Effector memory CD8-positive, alpha-beta T cell (primary cell): ENCODE measurements around the gene PRKAG2.
"Not testable (repeated sequence)": the region's sequence is repeated elsewhere in the genome, so short reads cannot be mapped to it uniquely, and the experiment has no call there.

Experiments
- ATAC-seq: fragments of 150-1000 bp; cut with Tn5 transposase; replicated peaks from 2 replicates; pipeline ENCODE4 v1.10.0; 2021; ENCODE audit warnings: mild to moderate bottlenecking, moderate library complexity
- DNase-seq, 3 experiments: peaks; one replicate each; pipeline ENCODE4 v3.0.0; 2021
- H3K27ac Mint-ChIP-seq, 2 donors: one replicate each; pipeline ENCODE4 v1.8.0; 2022; ENCODE audit warnings: mild to moderate bottlenecking in 2 of 2, mixed read lengths in 2 of 2, moderate library complexity in 2 of 2
- H3K27me3 Mint-ChIP-seq, 2 donors: one replicate each; pipeline ENCODE4 v1.8.0; 2022; ENCODE audit warnings: mixed read lengths in 2 of 2
- H3K36me3 Mint-ChIP-seq: one replicate; pipeline ENCODE4 v1.8.0; 2022; ENCODE audit warnings: mild to moderate bottlenecking, moderate library complexity, mixed read lengths; ENCODE audit not compliant: insufficient read depth
- H3K4me1 Mint-ChIP-seq, 2 donors: one replicate each; pipeline ENCODE4 v1.8.0; 2022; ENCODE audit warnings: low read depth in 2 of 2, mixed read lengths in 2 of 2
- H3K4me3 Mint-ChIP-seq, 2 donors: one replicate each; pipeline ENCODE4 v1.8.0; 2022; ENCODE audit warnings: mild to moderate bottlenecking in 2 of 2, mixed read lengths in 2 of 2, moderate library complexity in 2 of 2
- H3K9me3 Mint-ChIP-seq, 2 donors: one replicate each; pipeline ENCODE4 v1.8.0; 2022; ENCODE audit warnings: mixed read lengths in 2 of 2

The PRKAG2 gene

DNA sequence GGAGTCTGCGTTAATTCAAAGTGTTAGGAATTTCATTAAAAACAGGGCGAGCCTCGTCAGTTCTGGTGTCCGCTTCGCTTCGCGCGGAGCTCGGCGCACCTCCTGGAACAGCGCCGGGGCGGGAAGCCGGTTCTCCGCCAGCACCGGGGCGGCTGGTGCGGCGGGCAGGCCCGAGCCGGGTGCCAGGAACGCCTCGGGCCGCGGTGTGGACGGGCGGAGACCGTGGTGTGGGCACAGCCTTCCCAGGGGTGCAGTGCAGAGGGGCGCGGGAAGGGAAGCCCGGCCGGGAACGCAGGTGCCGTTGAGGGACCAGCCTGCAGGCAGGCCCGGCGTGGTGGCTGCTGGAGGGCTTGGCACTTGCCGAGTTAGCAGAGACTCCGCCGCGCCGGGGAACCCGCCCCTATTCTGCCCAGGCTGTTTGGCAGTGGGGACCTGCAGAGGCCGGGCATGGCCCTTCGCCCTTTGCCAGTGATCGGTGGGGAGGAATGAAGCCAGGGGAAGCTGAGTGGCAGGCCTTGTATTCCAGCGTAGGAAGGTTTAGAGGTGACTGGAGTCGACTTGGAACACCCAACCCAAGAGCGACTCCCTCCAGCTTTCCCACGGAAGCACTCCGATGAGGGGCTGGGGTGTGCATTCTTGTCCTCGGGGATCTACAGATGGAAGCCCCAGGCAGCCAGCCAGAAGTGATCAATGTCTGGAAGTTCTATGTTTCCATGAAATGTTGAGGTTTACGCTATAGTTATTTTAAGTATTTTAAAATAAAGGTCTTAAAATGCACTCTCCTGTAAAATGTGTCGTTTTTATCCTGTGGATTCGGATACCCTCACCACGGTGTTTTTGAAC lies 356.3 kb downstream of the PRKAG2 start:
- DNase-seq (peak in 2 of 3 experiments; percentile 14 to 24), ATAC-seq (no peak)
- H3K4me3 Mint-ChIP-seq: peak overlapping the region; percentile 85 to 91
- no peaks in the 10 kb centered on the region for H3K27me3 Mint-ChIP-seq
- H3K27ac Mint-ChIP-seq: peak overlapping the region; percentile 97 to 98
- peaks cover 34% of the 10 kb centered on the region for H3K36me3 Mint-ChIP-seq
- H3K4me1 Mint-ChIP-seq: peaks cover 26 to 35% of the 10 kb centered on the region in 2 donors
- no peaks in the 10 kb centered on the region for H3K9me3 Mint-ChIP-seq

DNA sequence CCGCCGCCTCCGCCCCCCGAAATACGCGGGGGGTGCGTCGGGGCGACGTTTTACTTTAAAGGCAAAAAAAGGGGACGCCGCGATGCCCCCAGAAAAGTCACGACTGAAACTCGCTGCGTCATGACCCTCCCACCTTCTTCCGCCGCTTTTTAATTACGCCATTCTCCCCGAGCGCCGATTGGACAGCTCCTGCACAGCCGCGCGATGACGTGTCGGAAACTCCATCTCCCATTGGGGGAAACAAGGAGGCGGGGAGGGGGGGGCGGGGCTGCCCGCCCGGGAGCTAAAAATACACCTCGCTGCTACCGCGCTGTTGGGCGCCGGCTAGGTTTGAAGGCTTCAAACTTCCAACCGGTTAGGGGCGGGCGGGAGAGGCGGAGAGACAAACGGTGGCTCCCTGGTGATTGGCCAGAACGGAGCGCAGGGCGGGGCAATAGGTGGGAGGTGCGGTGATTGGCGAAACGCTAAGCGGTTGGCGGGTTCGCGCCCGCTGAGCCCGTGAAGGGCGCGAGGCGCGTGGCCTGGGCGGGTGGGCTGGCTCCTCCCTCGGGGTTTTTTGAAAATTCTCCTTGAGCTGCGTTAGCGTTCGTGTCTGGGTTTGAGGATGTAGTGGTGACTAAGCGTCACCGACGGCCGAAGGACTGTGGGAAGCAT lies 357.0 kb downstream of the PRKAG2 start, which contains the start of gene RHEB:
Gene RHEB, minus strand, starts transcription at position 131 of the 654 bp plus-strand sequence. CDS start 384 bp downstream, outside the sequence.
- ATAC-seq: peak; percentile 78
- DNase-seq: peak; percentile 97 to 98 (median 97)
- Mint-ChIP-seq H3K4me1 (peaks cover 31 to 43% of the 10 kb centered on the region in 2 donors), H3K27me3 (no peaks in the 10 kb centered on the region), H3K27ac (peak within 1 kb of the TSS; percentile 97 to 98), H3K4me3 (peak within 1 kb of the TSS; percentile 85 to 91), H3K9me3 (no peaks in the 10 kb centered on the region), H3K36me3 (peaks cover 34% of the 10 kb centered on the region)

DNA sequence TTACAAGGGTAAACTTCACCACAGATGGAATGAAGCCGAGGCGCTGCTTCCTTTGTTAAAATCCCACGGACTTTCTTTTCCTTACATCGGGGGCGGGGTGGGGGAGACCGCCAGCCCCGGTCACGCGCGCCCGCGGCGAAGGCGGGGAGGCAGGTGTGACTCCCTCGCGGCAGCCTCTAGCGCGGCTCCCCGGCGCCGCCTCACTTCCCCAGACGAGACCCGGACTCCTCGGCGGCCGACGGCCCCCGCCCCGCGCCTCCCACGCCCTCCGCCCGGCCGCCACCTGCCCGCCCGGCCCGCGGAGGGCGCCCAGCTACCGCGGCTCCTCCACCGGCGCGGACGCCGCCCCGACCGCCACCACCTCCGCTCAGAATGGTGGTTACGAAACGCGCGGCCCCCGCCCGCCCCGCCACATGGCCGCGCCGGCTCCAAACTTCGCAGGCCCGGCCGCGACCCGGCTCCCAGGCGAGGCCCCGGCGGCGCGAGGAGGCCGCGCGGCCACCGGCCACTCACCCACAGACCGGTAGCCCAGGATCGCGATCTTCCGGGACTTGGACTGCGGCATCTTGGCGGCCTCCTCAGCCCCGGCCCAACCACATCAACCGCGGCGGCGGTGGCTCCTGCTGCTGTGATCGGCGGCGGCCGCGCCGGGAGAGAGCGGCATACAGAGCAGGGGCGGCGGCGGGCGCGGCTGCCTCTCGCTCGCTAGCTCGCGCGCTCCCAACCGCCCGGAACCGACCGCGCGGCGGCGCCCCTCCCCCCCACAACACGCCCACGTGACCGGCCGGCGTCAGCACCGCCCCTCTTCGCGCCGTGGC lies 357.8 kb downstream of the PRKAG2 start:
- not testable (repeated sequence) for H3K9me3 Mint-ChIP-seq, H3K27me3 Mint-ChIP-seq
- DNase-seq: peak; percentile 50 to 57 (median 54)
- peak overlapping the region; percentile 85 to 91 for H3K4me3 Mint-ChIP-seq
- peak; percentile 57 for ATAC-seq
- H3K36me3 Mint-ChIP-seq: peaks cover 34% of the 10 kb centered on the region
- H3K4me1 Mint-ChIP-seq: peaks cover 34 to 49% of the 10 kb centered on the region in 2 donors
- H3K27ac Mint-ChIP-seq: peak overlapping the region; percentile 97 to 98

DNA sequence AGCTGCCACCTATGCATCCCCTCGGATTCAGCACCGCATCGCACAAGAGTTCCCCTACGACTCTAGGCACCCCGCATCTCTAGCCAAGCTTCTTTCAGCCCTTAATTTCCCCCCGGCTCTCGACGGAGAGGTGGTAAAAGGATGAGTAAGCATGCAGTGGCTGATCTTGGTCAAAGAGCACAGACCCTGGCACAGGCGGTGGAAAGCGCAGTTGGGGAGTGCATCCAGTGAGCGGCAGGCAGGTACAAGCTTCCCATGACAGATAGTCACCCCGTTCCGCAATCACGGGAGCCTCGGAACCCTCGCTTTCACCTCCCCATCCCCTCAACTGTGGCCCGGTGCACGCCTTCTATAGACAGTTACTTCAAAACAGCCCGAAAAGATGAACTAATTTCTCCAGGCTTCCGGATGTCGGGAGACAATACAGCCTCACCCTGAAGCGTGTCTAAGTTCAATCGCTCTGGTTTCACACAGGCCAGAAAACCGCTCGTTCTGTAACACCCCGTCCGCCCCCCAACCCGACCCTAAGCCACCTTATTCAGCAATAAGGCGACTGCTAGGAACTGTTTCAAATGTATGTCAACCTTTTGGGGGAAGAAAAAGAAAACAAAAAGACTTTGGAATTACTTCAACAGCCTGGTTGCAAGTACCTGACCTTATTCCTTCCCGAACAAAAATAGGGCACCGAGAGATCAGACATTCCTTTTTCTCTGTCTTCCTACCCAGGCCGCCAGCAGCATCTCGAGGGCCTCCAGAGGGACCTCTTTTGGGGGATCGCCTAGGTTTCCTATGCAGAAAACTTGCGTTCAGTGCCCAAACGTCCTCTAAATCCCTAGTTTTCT lies 358.6 kb downstream of the PRKAG2 start:
- peak overlapping the region; percentile 85 to 91 for H3K4me3 Mint-ChIP-seq
- ATAC-seq: peak; percentile 6
- peaks cover 34% of the 10 kb centered on the region for H3K36me3 Mint-ChIP-seq
- no peaks in the 10 kb centered on the region for H3K27me3 Mint-ChIP-seq
- no peaks in the 10 kb centered on the region for H3K9me3 Mint-ChIP-seq
- H3K4me1 Mint-ChIP-seq: peaks cover 38 to 57% of the 10 kb centered on the region in 2 donors
- DNase-seq: peak; percentile 32 to 46 (median 34)
- peak overlapping the region; percentile 97 to 98 for H3K27ac Mint-ChIP-seq

DNA sequence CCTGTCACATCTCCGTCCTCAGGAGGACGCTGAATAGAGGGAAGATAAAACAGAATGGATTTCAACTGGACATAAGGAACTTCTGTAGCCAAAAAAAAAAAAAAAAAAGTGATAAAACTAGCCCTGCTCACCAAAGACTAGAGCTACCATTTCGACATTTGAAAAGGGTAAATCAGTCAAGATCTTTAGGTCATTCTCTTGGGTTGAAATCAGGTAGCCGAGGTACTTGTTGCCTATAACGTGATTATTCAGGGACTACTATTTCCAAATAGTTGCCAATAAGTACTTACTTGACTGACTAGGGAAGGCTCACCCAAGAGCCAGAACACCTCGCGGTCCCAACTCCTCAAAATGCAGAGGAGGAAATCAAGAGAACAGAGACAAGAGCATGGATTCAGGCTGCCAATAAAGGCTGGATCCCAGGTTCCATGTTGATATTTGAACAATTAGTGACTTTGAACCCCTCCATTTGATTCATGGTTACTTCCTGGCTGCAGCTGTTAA lies 359.3 kb downstream of the PRKAG2 start:
- peaks cover 42 to 61% of the 10 kb centered on the region in 2 donors for H3K4me1 Mint-ChIP-seq
- peak overlapping the region; percentile 85 to 91 for H3K4me3 Mint-ChIP-seq
- no peaks in the 10 kb centered on the region for H3K9me3 Mint-ChIP-seq
- peak overlapping the region; percentile 97 to 98 for H3K27ac Mint-ChIP-seq
- peaks cover 34% of the 10 kb centered on the region for H3K36me3 Mint-ChIP-seq
- H3K27me3 Mint-ChIP-seq: no peaks in the 10 kb centered on the region
- ATAC-seq: no peak
- no peak for DNase-seq

DNA sequence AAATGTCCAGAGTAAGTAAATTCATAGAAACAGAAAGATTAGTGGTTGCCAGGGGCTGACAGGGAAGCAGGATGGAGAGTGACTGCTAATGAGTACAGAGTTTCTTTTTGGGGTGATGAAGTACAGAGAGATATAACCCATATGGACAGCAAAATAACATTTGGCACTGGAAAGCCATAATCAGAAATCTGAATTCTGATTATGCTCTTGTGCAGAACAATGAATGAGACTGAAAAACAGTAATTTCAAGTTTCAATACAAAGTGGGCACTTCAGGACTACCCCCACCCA lies 361.7 kb downstream of the PRKAG2 start:
- H3K9me3 Mint-ChIP-seq: no peaks in the 10 kb centered on the region
- H3K27ac Mint-ChIP-seq: no peak overlapping the region
- H3K4me3 Mint-ChIP-seq: peak overlapping the region; percentile 2 to 30

DNA sequence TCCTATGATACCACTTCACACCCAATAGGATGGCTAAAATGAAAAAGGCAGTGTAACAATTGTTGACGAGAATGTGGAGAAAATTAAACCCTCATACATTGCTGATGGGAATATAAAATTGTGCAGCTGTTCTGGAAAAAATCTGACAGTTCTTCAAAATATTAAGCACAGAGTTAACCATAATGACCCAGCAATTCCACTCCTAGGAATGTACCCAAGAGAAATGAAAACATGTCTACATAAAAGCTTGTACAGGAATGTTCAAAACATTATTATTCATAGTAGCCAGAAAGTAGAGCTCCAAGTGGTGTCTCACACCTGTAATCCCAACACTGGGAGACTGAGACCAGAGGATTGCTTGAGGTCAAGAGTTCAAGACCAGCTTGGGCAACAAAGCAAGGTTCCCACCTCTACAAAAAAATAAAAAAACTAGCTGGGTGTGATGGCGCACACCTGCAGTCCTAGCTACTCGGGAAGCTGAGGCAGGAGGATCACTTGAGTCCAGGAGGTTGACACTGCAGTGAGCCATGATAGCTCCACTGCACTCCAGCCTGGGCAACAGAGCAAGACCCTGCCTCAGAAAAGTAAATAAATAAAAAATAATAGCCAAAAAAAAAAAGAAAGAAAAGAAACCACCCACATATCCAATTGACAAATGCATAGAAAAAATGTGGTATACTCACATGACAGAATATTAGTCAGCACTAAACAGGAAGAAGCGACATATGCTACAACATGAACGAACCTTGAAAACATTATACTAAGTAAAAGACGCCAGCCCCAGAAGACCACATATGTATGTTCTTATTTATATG lies 362.2 kb downstream of the PRKAG2 start:
- no peak overlapping the region for H3K27ac Mint-ChIP-seq

More for the DNA sequence above, 361.7 kb downstream of the PRKAG2 start:
- no peaks in the 10 kb centered on the region for H3K27me3 Mint-ChIP-seq
- DNase-seq (no peak), ATAC-seq (no peak)
- peaks cover 39% of the 10 kb centered on the region for H3K36me3 Mint-ChIP-seq
- peaks cover 53 to 75% of the 10 kb centered on the region in 2 donors for H3K4me1 Mint-ChIP-seq

DNA sequence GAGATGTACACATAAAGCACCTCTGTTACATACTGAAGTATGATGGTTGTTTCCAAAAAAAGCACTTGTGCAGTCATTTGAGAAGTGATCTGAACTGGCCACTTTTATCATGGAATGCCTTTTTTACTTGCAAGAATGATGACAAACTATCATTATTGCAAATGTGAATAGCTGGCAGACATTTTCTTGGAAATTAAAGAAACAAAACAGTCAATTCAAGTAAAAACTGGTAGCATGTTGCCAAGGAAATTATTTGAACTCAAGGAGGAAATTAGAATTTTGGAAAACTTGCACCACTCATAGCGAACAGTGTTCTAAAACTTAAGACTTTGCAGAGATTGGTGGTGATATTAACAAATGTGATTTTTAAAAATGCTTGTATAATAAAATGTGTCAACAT lies 363.8 kb downstream of the PRKAG2 start:
- Mint-ChIP-seq H3K27me3 (no peaks in the 10 kb centered on the region), H3K27ac (no peak overlapping the region), H3K9me3 (no peaks in the 10 kb centered on the region), H3K4me3 (no peak overlapping the region), H3K36me3 (peaks cover 18% of the 10 kb centered on the region), H3K4me1 (peaks cover 59 to 75% of the 10 kb centered on the region in 2 donors)
- DNase-seq (no peak), ATAC-seq (no peak)

More for the DNA sequence above, 362.2 kb downstream of the PRKAG2 start:
- peak overlapping the region; percentile 2 to 30 for H3K4me3 Mint-ChIP-seq
- DNase-seq (no peak), ATAC-seq (no peak)
- no peaks in the 10 kb centered on the region for H3K27me3 Mint-ChIP-seq
- no peaks in the 10 kb centered on the region for H3K9me3 Mint-ChIP-seq
- peaks cover 56 to 76% of the 10 kb centered on the region in 2 donors for H3K4me1 Mint-ChIP-seq
- peaks cover 34% of the 10 kb centered on the region for H3K36me3 Mint-ChIP-seq

DNA sequence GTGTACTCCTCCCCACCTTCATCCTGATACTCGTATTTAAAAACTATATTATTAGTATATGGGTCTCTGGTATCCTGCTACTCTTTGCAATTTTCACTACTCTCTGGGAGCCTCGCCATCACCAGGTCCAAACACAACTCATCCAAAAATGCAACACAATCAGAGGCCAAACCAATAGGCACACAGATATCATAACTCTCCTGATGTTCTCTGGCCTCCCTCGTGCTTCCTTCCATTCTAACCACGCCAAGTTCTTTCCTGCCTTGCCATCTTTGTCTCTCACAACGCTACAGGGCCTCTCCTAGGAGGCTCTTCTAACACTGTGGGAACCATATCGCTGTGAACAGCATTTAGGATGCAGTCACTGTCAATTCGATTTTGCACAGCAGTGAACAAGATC lies 364.6 kb downstream of the PRKAG2 start:
- Mint-ChIP-seq H3K4me3 (no peak overlapping the region), H3K4me1 (peaks cover 53 to 74% of the 10 kb centered on the region in 2 donors), H3K27me3 (no peaks in the 10 kb centered on the region), H3K27ac (peak overlapping the region in 1 of 2 donors; percentile 29), H3K36me3 (peaks cover 14% of the 10 kb centered on the region), H3K9me3 (no peaks in the 10 kb centered on the region)
- DNase-seq (no peak), ATAC-seq (no peak)

DNA sequence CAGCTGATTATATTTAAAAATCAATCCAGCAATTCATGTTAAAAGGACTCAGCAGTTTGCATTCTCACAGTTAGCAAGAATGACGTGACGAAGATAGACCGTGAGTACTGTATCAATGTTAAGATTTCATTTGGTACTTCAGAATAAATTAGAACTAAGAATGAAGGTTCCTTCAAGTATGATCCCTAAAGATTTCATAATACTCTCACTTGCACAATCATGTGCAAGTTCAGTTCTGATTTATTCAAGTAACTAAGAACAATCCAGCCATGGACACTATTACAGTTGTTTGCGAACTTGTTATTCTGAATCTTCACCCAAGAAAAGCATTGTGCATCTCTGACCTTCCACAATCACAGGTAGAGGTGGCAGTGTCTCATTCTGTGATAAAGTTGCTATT lies 365.0 kb downstream of the PRKAG2 start:
- H3K27ac Mint-ChIP-seq: peak overlapping the region in 1 of 2 donors; percentile 29
- no peaks in the 10 kb centered on the region for H3K9me3 Mint-ChIP-seq
- peaks cover 13% of the 10 kb centered on the region for H3K36me3 Mint-ChIP-seq
- H3K4me3 Mint-ChIP-seq: no peak overlapping the region
- no peaks in the 10 kb centered on the region for H3K27me3 Mint-ChIP-seq
- no peak for ATAC-seq
- DNase-seq: no peak
- peaks cover 52 to 74% of the 10 kb centered on the region in 2 donors for H3K4me1 Mint-ChIP-seq

DNA sequence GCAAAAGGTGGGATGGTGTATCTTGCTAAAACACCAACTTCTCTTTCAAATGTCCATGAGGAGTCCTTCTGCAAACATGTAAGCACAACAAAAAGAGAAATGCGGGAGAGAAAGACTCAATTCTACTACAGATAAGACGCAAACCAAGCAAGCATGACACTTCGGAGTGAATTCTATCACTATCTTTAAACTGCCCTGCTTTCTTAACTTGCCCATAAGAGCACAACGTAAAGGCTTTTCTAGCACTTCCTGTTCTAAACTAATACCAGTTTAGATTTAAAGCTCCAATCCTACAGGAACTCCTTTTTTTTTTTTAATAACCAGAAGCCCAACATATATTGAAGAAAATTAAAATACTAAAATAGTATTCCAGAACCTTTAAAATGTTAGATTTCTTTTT lies 365.6 kb downstream of the PRKAG2 start:
- Mint-ChIP-seq H3K4me1 (peaks cover 52 to 72% of the 10 kb centered on the region in 2 donors), H3K36me3 (peaks cover 9% of the 10 kb centered on the region), H3K4me3 (no peak overlapping the region), H3K9me3 (no peaks in the 10 kb centered on the region), H3K27me3 (no peaks in the 10 kb centered on the region), H3K27ac (no peak overlapping the region)
- DNase-seq (no peak), ATAC-seq (no peak)
